GM18520 (cell line): Measurements from ENCODE around the gene SSBP4.
A peak's percentile ranks its signal among the peaks of the same experiment; 100 is the strongest.

ENCODE experiments used
- ATAC-seq: cut with Tn5 transposase; IDR thresholded peaks from one replicate; pipeline ENCODE4 v1.9.1; 2021; ENCODE audit not compliant: unreplicated experiment

SSBP4 gene

DNA sequence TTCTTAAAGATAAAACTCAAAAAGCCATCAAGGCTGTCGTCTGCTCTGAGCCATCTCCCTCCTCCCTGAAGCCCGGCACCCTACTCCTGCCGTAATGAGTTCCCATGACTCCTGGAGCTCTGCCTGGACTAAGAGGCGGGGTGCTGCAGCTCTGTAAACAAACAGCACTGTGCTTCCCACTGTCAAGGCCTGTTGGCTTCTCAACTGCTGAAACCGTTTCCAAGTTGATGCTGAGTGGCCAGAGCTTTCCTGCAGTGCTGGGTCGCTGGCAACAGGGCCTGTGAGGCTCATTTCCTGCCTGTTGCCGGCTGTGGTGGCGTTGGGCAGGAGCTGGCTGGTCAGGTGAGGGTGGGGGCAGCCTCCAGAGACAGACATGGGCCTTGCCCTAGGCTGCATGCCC lies 45.4 kb downstream of the SSBP4 start:
- no peak for ATAC-seq

DNA sequence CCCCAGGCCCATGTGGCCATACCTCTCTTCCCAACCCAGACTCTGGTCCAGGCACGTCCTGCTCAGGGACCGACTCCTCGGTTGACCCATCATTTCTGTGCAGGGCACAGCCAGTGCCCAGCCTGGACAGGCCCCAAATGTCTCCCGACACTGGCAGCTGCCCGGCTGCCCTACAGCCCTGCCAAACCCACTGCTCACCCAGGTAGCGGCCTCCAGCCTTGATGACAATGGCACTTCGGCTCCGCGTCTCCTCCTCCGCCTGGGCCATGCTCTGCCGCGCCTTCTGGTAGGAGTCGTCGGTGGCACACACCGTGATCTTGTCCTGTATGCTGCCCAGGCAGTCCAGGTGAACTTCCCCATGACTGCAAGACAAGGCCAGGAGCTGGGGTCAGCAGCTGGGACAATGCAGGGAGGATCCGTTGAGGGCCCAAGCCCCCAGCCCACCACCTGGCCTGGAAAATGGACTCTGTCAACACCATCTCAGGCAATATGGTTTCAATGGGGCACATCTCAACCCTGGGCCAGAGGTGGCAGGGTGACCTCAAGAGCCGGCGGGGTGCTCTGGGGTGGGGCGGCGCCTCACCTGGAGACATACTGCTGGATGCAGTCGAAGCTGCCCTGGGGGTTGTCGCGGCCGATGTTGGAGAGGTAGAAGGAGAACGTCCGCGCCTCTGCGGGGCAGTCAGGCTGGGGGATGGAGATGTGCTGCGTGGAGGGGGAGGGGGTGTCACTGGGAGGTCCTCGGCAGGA lies 46.2 kb downstream of the SSBP4 start:
- ATAC-seq = no peak

DNA sequence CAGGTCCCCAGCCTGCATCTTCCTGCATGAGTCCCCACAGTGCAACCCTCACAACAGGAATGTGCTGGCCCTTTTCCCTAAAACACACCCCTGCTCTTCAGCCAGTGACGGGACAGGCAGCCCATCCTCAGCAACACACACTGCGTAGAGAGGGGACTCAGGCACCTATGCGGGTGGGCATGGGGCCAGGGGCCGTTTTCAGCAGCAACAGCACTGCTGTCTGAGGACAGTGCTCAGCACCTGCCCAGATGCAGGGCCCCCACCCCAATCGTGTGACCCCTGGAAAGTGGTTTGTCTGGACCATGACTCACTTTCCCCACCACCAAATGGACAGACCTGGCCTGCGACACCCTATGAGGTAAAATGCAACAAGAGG lies 46.8 kb downstream of the SSBP4 start:
- ATAC-seq = no peak

DNA sequence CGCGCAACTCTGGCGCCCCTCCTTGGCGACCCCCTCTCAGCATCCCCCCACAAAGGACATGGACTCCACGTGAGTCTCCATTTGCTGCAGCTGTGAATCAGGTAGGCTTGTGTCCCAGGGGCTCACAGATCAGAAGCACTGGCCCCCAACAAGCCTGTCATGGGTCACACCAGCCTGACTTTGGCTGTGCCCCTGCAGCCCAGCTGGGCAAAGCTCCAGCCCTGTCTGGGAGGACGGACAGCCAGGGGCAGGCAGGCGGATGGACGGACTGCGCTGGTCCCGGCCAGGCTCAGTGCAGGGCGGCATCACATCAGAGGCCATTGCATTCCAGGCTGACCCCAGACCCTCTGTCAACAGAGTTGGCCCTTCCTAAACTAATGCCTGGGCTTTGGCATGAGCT lies 47.2 kb downstream of the SSBP4 start:
- ATAC-seq = no peak

DNA sequence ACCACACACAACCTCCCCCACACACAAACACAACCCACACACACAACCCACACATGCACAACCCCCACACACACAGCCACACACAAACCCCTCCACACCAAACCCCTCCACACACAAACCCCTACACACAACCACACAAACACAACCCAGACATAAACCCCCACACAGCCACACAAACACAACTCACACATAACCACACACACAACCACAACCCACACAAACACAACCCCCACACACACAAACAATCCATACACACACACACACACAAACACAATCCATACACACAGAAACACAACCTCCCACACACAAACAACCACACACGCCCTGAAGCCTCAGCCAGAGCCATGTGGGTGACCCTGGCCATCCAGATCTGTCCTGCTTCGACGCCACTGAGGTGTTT lies 48.8 kb downstream of the SSBP4 start:
- no peak for ATAC-seq

GRCh38 chr19:18468517-18468916 lies 49.3 kb downstream of the SSBP4 start:
- no peak for ATAC-seq

- no peak for ATAC-seq
These were observed 50.1 kb downstream of the SSBP4 start for GRCh38 chr19:18469069-18469846.

- ATAC-seq = no peak
These were observed 51.6 kb downstream of the SSBP4 start for GRCh38 chr19:18470787-18471186.

DNA sequence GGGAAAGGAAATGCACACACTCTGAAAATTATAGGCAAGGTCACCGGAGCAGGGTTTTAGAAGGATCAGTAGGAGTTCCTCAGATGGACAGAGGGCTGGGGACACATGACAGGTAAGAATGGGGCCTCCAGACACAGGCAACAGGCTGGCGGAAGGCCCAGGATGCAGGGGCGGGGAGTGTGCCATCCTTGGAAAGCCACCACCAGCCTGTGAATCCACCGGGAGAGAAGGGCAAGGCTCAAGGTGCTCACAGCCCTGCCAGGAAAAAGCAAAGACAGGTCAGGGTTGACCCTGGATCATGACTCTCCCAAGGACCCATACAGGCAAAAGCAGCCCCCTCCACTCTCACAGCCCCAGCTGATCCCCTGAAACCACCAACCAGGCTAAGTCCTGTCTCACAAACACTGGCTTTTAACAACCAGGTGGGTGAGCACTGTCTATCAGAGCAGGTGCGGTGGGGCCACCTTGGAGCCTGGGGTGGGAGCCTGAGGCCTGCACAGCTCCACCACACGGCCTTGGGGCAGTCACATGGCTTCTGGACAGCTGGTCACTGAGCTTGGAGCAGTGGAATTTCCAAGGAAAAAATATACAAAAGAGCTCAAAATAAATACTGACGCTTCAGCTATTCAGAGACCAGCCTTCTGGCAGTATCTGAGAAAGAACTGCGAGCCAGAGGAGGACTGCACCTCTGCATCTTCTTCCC lies 54.0 kb downstream of the SSBP4 start:
- ATAC-seq = no peak

GRCh38 chr19:18473706-18474087 lies 54.5 kb downstream of the SSBP4 start:
- ATAC-seq = no peak

DNA sequence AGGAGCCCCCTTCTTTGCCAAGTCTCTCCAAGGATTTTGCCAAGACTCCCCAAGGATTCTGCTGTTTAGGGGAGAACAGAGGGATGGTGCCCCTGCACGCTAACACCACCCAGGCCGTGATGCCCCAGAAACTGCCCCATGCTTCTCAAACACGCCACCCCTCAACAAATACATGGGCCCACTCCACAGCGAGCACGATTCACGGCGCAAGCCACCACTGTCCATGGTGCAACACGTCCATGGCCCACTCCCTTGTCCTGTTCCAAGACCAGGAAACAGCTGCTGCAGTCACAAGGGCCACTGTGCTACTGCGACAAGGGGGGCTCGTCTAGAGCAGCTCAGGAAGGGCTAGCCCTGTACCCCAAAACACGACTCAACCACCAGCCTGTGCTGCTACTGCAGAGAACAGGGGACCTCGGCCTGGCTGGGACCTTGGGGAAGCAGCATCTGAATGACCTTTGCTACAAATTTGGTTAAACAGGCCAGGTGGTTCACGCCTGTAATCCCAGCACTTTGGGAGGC lies 55.2 kb downstream of the SSBP4 start:
- no peak for ATAC-seq

GRCh38 chr19:18475004-18475453 lies 55.8 kb downstream of the SSBP4 start:
- no peak for ATAC-seq

GRCh38 chr19:18475762-18476331 lies 56.6 kb downstream of the SSBP4 start:
- ATAC-seq = no peak

- ATAC-seq = no peak
These were observed 57.4 kb downstream of the SSBP4 start for GRCh38 chr19:18476507-18477041.

DNA sequence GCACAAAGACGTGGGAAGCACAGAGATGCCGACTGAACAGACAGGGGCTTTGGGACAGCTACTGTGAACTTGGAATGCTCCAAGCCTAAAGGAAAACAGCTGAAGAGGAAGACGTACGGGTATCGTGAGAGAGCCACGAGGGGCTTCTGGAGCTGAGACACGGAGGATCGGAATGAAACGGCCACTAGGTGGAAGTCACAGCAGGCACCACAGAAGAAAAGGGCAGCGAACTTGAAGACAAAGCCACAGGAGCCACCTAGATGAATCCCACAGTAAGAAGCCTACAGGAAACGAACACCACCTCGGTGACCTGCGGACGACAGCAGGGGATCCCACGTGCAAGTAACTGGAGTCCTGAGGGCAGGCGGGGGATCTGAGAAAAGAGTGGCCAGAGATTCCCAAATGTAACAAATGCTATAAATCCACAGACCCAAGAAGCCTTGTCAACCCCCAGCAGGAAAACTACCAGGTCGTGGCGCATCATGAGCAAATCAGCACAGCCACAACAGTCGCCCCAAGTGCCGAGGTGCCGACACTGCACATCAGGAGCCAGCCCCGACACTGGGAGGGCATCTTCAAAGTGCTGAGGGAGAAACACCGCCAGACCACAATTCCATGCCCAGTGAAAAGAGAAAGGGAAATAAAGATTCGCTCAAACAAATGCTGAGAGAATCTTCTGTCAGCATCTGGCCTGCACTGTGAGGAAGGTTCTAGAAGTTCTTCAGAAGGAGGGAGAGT lies 58.0 kb downstream of the SSBP4 start:
- no peak for ATAC-seq

- no peak for ATAC-seq
These were observed 58.8 kb downstream of the SSBP4 start for GRCh38 chr19:18477974-18478373.

GRCh38 chr19:18478545-18479311 lies 59.5 kb downstream of the SSBP4 start:
- peak; percentile 59 for ATAC-seq

DNA sequence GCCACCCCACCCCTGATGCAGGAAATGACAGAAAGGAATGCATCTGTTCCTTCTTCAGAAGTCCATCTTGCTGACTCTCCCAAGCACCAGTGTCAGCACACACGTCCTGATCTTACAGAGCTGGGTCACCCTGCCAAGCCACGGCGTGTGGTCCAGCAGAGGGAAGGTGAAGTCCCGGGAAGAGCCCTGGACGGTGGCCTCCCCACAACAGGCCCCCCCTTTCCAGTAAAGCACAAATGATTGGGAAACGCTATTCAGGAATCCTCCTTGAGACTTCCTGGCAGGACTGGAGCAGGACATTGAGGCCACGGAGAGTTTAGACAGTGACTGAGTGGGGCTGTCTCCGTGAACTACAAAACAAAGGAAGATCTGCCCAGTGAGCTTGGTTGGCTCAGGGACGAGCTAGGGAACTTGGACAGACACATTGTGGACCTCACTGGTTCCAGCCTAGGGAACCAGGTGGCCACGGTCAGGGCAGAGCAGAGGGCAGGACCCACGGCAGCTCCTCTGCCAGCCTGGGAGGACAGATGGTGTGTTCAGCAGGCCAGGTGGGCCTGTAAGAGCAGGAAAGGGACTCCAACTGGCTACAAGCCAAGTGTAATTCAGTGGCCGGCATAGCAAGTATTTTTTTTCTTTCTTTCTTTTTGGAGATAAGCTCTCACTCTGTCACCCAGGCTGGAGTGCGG lies 61.0 kb downstream of the SSBP4 start:
- no peak for ATAC-seq
